Natural killer cell treated with Interleukin-12 subunit alpha and Interleukin-12 subunit beta and Interleukin-15 and Interleukin-18, amount 100 ng/mL, for 72 hours (primary cell): ENCODE data around the gene KRTAP16-1. TPM values are rescaled to one million over a fixed set of nuclear protein-coding genes. Genes with fewer than 3 reads are reported as not detected.
A peak's percentile ranks its signal among the peaks of the same experiment; 100 is the strongest.

Experiments used
- ATAC-seq, 2 donors: fragments of 150-1000 bp; cut with Tn5 transposase in 1 of 2; sonication (Bioruptor Pico), chemical (Tn5 transposase) in 1 of 2; 2 replicates each; pipeline ENCODE4 v1.10.0; 2021
- DNase-seq: peaks from one replicate; pipeline ENCODE4 v3.0.0; 2022; ENCODE audit warnings: low spot score
- H3K27ac Mint-ChIP-seq, 2 donors: 1 replicate in 1 of 2; 2 replicates in 1 of 2; pipeline ENCODE4 v1.8.0; 2022; ENCODE audit warnings: mixed read lengths in 2 of 2, mild to moderate bottlenecking in 1 of 2, moderate library complexity in 1 of 2
- H3K27me3 Mint-ChIP-seq, 2 donors: 1 replicate in 1 of 2; 2 replicates in 1 of 2; pipeline ENCODE4 v1.8.0; 2022; ENCODE audit warnings: mixed read lengths in 2 of 2
- H3K36me3 Mint-ChIP-seq: one replicate; pipeline ENCODE4 v1.8.0; 2022; ENCODE audit warnings: mixed read lengths
- H3K4me1 Mint-ChIP-seq, 2 donors: 1 replicate in 1 of 2; 2 replicates in 1 of 2; pipeline ENCODE4 v1.8.0; 2022; ENCODE audit warnings: low read depth in 2 of 2, mixed read lengths in 2 of 2, mild to moderate bottlenecking in 1 of 2
- H3K4me3 Mint-ChIP-seq: one replicate; pipeline ENCODE4 v1.8.0; 2022; ENCODE audit warnings: mixed read lengths
- H3K9me3 Mint-ChIP-seq: 2 replicates; pipeline ENCODE4 v1.8.0; 2022; ENCODE audit warnings: mixed read lengths
- total RNA-seq, 2 donors: library from RNA; stranded (reverse); gene quantifications; one replicate each; pipeline ENCODE4 v1.2.3, GENCODE V29; 2022

Gene KRTAP16-1
- total RNA-seq, 2 donors from 2014 or later = not detected

GRCh38 chr17:41324180-41325075 is 15.3 kb upstream of the KRTAP16-1 start:
- no peak for ATAC-seq
- Mint-ChIP-seq H3K4me3 (no peak overlapping the region), H3K36me3 (peaks cover 6% of the 10 kb centered on the region), H3K27ac (no peak overlapping the region), H3K9me3 (no peaks in the 10 kb centered on the region), H3K27me3 (no peaks in the 10 kb centered on the region), H3K4me1 (no peaks in the 10 kb centered on the region)
- DNase-seq = no peak

DNA sequence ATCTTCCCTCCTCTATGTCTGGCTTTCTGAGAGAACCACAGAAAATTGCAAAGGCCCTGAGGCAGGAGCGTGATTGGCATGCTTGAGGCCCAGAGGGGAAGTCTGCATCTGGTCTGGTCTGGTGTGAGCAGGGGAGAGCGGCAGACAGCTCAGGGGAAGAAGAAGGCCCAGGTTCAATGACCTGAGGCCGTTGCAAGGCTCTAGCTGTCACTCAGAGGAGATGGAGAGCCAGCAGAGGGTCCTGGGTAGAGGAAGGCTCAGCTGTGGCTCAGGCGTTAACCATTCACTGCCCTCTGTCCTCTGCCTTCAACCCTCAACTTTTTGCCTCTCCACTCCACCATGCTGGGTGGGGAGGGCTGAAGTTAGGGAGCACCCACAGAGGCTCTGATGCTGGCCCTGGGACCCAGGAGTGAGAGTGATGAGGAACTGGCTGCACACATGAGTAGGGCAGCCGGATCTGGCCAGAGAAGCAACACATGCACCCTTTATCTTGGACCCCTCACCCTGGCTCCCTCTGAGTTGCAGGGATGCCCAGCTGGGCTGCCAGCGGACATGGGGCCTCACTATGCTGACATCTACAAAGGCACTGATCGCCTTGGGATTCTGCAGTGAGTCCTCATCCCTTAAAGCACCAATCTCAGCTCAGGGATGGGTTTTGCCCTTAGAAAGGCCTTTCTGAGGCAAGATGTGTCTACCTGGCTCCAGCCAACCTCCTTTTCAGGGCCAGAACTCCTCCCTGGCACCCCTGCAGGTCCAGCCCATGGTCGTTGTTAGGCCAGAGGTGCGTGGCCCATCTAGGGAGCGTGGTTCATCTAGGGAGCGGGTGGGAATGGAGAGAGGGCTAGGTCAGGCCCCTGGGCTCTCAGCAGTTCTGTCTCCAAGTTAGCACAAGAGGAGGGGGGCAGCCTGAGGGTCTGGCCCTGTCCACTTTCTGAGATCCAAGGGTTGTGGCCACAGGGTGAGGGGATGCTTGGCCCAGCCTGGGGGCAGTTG is 14.1 kb upstream of the KRTAP16-1 start:
- no peaks in the 10 kb centered on the region for H3K4me1 Mint-ChIP-seq
- DNase-seq (no peak), ATAC-seq (no peak)
- no peak overlapping the region for H3K4me3 Mint-ChIP-seq
- H3K9me3 Mint-ChIP-seq = no peaks in the 10 kb centered on the region
- H3K27me3 Mint-ChIP-seq = no peaks in the 10 kb centered on the region
- no peak overlapping the region for H3K27ac Mint-ChIP-seq
- peaks cover 6% of the 10 kb centered on the region for H3K36me3 Mint-ChIP-seq

DNA sequence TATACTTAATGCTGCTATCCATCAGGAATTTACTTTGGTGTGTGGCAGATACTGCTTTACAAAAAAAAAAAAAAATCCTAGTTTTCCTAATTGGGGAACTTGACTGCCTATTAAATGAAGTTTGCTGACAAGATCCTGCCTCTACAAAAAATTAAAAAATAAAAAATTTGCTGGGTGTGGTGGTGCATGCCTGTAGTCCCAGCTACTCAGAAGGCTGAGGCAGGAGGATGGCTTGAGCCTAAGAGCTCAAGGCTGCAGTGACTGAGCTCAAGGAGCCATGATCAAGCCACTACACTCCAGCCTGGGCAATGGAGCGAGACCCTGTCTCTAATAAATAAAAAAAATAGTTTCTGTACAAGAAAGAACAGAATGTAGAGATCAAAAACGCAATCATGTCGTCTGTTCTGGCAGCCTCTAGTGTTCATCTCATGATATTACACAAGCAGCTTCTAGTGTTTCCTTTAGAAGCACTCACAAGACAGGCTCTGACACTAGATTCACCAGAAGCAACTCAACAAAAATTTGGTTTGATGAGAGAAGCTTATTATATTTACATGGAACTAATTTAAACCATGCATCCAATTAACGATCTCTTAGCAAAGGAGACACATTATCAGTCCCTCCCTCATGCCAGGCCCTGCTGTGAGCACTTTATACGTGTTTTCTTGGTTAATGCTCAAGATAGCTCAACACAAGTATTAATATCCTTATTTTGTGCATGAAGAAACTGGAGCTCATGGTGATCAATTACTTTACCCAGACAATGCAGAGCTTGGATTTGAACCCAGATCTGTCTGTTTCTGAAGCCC is 13.2 kb upstream of the KRTAP16-1 start:
- H3K27me3 Mint-ChIP-seq = no peaks in the 10 kb centered on the region
- peaks cover 6% of the 10 kb centered on the region for H3K36me3 Mint-ChIP-seq
- no peak for ATAC-seq
- H3K4me1 Mint-ChIP-seq = no peaks in the 10 kb centered on the region
- H3K9me3 Mint-ChIP-seq = no peaks in the 10 kb centered on the region
- DNase-seq = no peak
- no peak overlapping the region for H3K4me3 Mint-ChIP-seq
- no peak overlapping the region for H3K27ac Mint-ChIP-seq

DNA sequence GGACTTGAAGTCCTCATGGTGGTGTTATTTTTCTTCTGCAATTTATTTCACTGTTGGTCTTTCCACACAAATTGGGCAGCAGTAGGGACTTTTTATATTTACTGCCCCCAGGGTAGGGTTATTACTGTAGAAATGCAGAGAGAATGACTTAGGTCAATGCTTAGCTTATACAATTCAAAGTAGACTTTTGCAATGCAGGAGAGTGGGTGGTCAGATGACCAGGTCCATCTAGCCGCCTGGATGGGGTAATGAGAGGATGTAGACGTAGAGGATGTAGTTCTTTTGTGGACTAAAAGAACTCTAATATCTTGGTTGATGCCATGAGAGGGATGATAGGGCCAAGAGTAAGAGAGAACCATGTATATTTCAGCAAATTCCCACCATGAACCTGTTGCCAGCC is 9.1 kb upstream of the KRTAP16-1 start:
- Mint-ChIP-seq H3K36me3 (peaks cover 6% of the 10 kb centered on the region), H3K27me3 (peaks cover 0 to 2% of the 10 kb centered on the region in 2 donors), H3K4me1 (no peaks in the 10 kb centered on the region), H3K4me3 (no peak overlapping the region), H3K9me3 (no peaks in the 10 kb centered on the region), H3K27ac (no peak overlapping the region)
- no peak for ATAC-seq
- no peak for DNase-seq

DNA sequence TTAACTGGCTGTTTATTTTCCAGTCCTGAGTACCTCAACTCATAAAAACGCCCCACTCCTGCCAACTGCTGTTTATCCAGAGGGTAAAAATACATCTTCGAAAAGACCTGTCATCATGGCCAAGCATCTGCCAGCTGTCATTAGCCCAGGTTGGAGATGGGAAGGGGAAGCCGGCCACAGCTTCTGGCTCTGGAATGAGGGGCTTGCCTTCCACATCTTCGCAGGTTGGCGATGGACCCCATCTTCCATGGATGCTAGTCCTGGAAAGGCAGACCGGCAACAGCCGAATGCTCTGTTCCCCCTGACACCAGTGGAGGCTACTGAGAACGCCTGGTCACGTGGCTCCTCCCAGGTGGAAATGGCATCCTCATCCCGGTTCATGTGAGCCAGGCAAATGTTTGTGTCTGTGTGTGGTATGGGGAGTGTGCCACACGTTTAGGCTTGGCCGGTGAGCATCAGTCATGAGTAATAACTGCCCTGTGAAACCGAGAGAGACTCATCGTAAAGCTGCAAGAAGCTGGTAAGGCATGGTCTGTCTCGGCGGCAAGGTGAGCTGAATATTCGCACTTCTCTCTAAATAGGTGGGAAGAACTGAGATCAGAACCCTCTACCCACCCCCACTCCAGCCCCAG is 6.8 kb upstream of the KRTAP16-1 start:
- Mint-ChIP-seq H3K4me1 (peaks cover 0 to 5% of the 10 kb centered on the region in 2 donors), H3K36me3 (peaks cover 6% of the 10 kb centered on the region), H3K27me3 (peaks cover 0 to 2% of the 10 kb centered on the region in 2 donors), H3K4me3 (no peak overlapping the region), H3K9me3 (no peaks in the 10 kb centered on the region), H3K27ac (no peak overlapping the region)
- no peak for ATAC-seq
- no peak for DNase-seq

DNA sequence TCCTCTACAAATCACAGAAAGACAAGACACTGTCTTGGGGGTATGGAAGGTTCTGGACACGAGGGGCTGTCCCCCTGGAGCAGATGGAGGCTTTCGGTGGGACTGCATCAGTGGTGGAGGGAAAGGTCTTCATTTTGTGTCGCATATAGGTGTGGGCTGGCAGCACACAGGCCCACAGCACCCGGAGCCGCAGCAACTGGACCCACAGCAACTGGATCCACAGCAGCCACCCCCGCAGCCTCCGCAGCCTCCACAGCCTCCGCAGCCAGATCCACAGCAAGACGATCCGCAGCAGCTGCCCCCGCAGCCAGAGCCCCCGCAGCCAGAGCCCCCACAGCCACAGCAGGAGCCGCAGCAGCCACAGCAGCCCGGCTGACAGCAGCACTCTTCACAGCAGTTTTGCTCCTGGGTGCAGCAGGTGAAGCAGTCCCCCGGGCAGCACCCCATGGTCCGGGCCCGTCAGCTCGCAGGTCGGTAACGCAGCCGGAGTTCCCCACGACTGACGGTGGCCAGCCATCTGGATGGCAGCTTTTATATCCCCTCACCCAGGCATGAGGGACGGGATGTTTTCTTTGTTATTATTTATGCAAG is 6.2 kb upstream of the KRTAP16-1 start, which contains the start of gene KRTAP17-1:
Gene KRTAP17-1, minus strand, starts transcription at position 507 of the 591 bp plus-strand sequence. Its CDS starts 60 bp downstream, at position 447.
- H3K36me3 Mint-ChIP-seq = peaks cover 6% of the 10 kb centered on the region
- H3K4me1 Mint-ChIP-seq = peaks cover 0 to 7% of the 10 kb centered on the region in 2 donors
- H3K4me3 Mint-ChIP-seq = no peak within 1 kb of the TSS
- no peaks in the 10 kb centered on the region for H3K9me3 Mint-ChIP-seq
- ATAC-seq = no peak
- H3K27me3 Mint-ChIP-seq = peaks cover 0 to 2% of the 10 kb centered on the region in 2 donors
- no peak within 1 kb of the TSS for H3K27ac Mint-ChIP-seq
- no peak for DNase-seq

- H3K9me3 Mint-ChIP-seq = no peaks in the 10 kb centered on the region
- peaks cover 30 to 40% of the 10 kb centered on the region in 2 donors for H3K4me1 Mint-ChIP-seq
- no peak overlapping the region for H3K27ac Mint-ChIP-seq
- no peaks in the 10 kb centered on the region for H3K27me3 Mint-ChIP-seq
- no peak overlapping the region for H3K4me3 Mint-ChIP-seq
- no peak for DNase-seq
- no peak for ATAC-seq
- H3K36me3 Mint-ChIP-seq = no peaks in the 10 kb centered on the region
Observed at GRCh38 chr17:41311111-41311510, 2.0 kb upstream of the KRTAP16-1 start.

GRCh38 chr17:41308251-41308917 is 725 bp downstream of the KRTAP16-1 start:
- ATAC-seq (peak; percentile 83), DNase-seq (no peak)
- Mint-ChIP-seq H3K27me3 (peaks cover 4 to 6% of the 10 kb centered on the region in 2 donors), H3K36me3 (no peaks in the 10 kb centered on the region), H3K4me1 (peaks cover 30 to 40% of the 10 kb centered on the region in 2 donors), H3K27ac (peak overlapping the region; percentile 21 to 60), H3K4me3 (peak overlapping the region; percentile 78), H3K9me3 (no peaks in the 10 kb centered on the region)

DNA sequence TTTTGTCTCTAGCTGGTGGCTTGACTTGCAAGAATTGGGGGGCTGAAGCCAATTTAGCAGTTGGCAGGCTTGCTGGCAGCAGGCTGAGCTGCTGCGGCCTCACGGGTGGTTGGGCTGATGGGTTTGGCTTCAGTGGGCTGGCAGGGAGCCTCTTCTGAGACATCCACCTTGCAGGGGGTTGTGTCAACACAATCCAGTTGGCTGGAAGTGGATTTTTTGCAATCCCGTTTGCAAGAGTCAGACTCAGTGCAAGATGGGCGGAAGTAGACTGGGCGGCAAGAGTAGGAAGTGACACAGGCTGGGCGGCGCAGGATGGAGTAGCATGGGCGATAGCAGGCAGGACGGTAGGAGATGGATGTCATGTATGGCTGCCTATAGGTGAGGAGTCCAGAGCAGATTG is 1.5 kb downstream of the KRTAP16-1 start:
- Mint-ChIP-seq H3K27me3 (peaks cover 4 to 6% of the 10 kb centered on the region in 2 donors), H3K9me3 (no peaks in the 10 kb centered on the region), H3K36me3 (no peaks in the 10 kb centered on the region), H3K27ac (peak overlapping the region; percentile 21 to 60), H3K4me3 (peak overlapping the region; percentile 78), H3K4me1 (peaks cover 30 to 40% of the 10 kb centered on the region in 2 donors)
- DNase-seq (no peak), ATAC-seq (no peak)

GRCh38 chr17:41304091-41304490 is 5.0 kb downstream of the KRTAP16-1 start:
- H3K36me3 Mint-ChIP-seq = no peaks in the 10 kb centered on the region
- no peak overlapping the region for H3K4me3 Mint-ChIP-seq
- no peaks in the 10 kb centered on the region for H3K9me3 Mint-ChIP-seq
- ATAC-seq = no peak
- H3K27ac Mint-ChIP-seq = no peak overlapping the region
- no peak for DNase-seq
- peaks cover 16 to 19% of the 10 kb centered on the region in 2 donors for H3K27me3 Mint-ChIP-seq
- peaks cover 25 to 28% of the 10 kb centered on the region in 2 donors for H3K4me1 Mint-ChIP-seq

- Mint-ChIP-seq H3K27me3 (peaks cover 16 to 19% of the 10 kb centered on the region in 2 donors), H3K9me3 (no peaks in the 10 kb centered on the region), H3K4me3 (no peak overlapping the region), H3K4me1 (peaks cover 14 to 17% of the 10 kb centered on the region in 2 donors), H3K36me3 (no peaks in the 10 kb centered on the region), H3K27ac (no peak overlapping the region)
- ATAC-seq (no peak), DNase-seq (no peak)
Observed at GRCh38 chr17:41302981-41303380, 6.1 kb downstream of the KRTAP16-1 start.
